Astrocyte (in vitro differentiated cells and primary cell): Measurements from ENCODE around the gene AMOTL2. TPM values are rescaled to one million over a fixed set of nuclear protein-coding genes. Genes with fewer than 3 reads are reported as not detected.
A peak's percentile ranks its signal among the peaks of the same experiment; 100 is the strongest.

Experiments
- DNase-seq: peaks from one replicate; pipeline ENCODE4 v3.0.0-alpha.2; 2010; ENCODE audit warnings: low read depth
- FAIRE-seq: peaks from 2 replicates; lab custom pipeline; 2011; peaks lifted over from hg19 to GRCh38; lab: Jason Lieb, UNC
- H2AFZ ChIP-seq: 2 replicates; pipeline ENCODE4 v1.6.0; 2012; ENCODE audit warnings: low read depth, low read length, inconsistent platforms
- H3K27ac ChIP-seq: 2 replicates; pipeline ENCODE4 v1.5.1; 2011; ENCODE audit warnings: low read depth, low read length, inconsistent platforms
- H3K27me3 ChIP-seq: 2 replicates; pipeline ENCODE4 v1.6.0; 2011; ENCODE audit warnings: low read length, inconsistent platforms; ENCODE audit not compliant: insufficient read depth
- H3K36me3 ChIP-seq: 2 replicates; pipeline ENCODE4 v1.5.1; 2011; ENCODE audit warnings: low read length, inconsistent platforms; ENCODE audit not compliant: insufficient read depth
- H3K4me1 ChIP-seq: 2 replicates; pipeline ENCODE4 v1.5.1; 2011; ENCODE audit warnings: low read length, inconsistent platforms; ENCODE audit not compliant: insufficient read depth
- H3K4me2 ChIP-seq: 2 replicates; pipeline ENCODE4 v1.6.0; 2012; ENCODE audit warnings: low read length, inconsistent platforms
- H3K4me3 ChIP-seq: 2 replicates; pipeline ENCODE4 v1.5.1; 2011; ENCODE audit warnings: low read depth, mild to moderate bottlenecking, low read length, inconsistent platforms; ENCODE audit not compliant: insufficient read depth
- H3K79me2 ChIP-seq: 2 replicates; pipeline ENCODE4 v1.6.0; 2012; ENCODE audit warnings: mild to moderate bottlenecking, low read length, inconsistent platforms; ENCODE audit not compliant: insufficient read depth
- H3K9ac ChIP-seq: 2 replicates; pipeline ENCODE4 v1.6.0; 2012; ENCODE audit warnings: mild to moderate bottlenecking, low read length, inconsistent platforms
- H3K9me3 ChIP-seq: 2 replicates; pipeline ENCODE4 v1.5.1; 2012; ENCODE audit warnings: low read depth, mild to moderate bottlenecking, low read length, inconsistent platforms; ENCODE audit not compliant: insufficient read depth
- H4K20me1 ChIP-seq: 2 replicates; pipeline ENCODE4 v1.6.0; 2012; ENCODE audit warnings: low read length, inconsistent platforms; ENCODE audit not compliant: insufficient read depth
- H3K27ac Mint-ChIP-seq: one replicate; pipeline ENCODE4 v1.8.0; 2021; ENCODE audit warnings: mild to moderate bottlenecking, mixed read lengths; ENCODE audit not compliant: unreplicated experiment
- H3K27me3 Mint-ChIP-seq: one replicate; pipeline ENCODE4 v1.8.0; 2021; ENCODE audit warnings: low read depth, mixed read lengths; ENCODE audit not compliant: unreplicated experiment
- H3K36me3 Mint-ChIP-seq: one replicate; pipeline ENCODE4 v1.8.0; 2021; ENCODE audit warnings: low read depth, mixed read lengths; ENCODE audit not compliant: unreplicated experiment
- H3K4me1 Mint-ChIP-seq: one replicate; pipeline ENCODE4 v1.8.0; 2021; ENCODE audit warnings: low read depth, mixed read lengths; ENCODE audit not compliant: unreplicated experiment
- H3K4me3 Mint-ChIP-seq: one replicate; pipeline ENCODE4 v1.8.0; 2021; ENCODE audit warnings: mild to moderate bottlenecking, moderate library complexity, mixed read lengths; ENCODE audit not compliant: unreplicated experiment
- H3K9me3 Mint-ChIP-seq: one replicate; pipeline ENCODE4 v1.8.0; 2021; ENCODE audit warnings: mild to moderate bottlenecking, mixed read lengths; ENCODE audit not compliant: unreplicated experiment
- EZH2 ChIP-seq: IDR thresholded peaks from 2 replicates; pipeline ENCODE4 v1.6.1; 2012; ENCODE audit warnings: mild to moderate bottlenecking, low read length, inconsistent platforms; ENCODE audit not compliant: insufficient read depth
- total RNA-seq: library from RNA; stranded (reverse); gene quantifications from 2 replicates; pipeline ENCODE4 v1.2.1, GENCODE V29; 2021
- TF ChIP-seq, protein P1 (sequence below): IDR thresholded peaks from 2 replicates; pipeline ENCODE4 v1.5.1; 2011; ENCODE audit warnings: low read depth, mild to moderate bottlenecking, inconsistent platforms, low read length, moderate library complexity; ENCODE audit not compliant: insufficient read depth

AMOTL2 gene
- total RNA-seq, 1 donor from 2014 or later: 197 TPM

DNA sequence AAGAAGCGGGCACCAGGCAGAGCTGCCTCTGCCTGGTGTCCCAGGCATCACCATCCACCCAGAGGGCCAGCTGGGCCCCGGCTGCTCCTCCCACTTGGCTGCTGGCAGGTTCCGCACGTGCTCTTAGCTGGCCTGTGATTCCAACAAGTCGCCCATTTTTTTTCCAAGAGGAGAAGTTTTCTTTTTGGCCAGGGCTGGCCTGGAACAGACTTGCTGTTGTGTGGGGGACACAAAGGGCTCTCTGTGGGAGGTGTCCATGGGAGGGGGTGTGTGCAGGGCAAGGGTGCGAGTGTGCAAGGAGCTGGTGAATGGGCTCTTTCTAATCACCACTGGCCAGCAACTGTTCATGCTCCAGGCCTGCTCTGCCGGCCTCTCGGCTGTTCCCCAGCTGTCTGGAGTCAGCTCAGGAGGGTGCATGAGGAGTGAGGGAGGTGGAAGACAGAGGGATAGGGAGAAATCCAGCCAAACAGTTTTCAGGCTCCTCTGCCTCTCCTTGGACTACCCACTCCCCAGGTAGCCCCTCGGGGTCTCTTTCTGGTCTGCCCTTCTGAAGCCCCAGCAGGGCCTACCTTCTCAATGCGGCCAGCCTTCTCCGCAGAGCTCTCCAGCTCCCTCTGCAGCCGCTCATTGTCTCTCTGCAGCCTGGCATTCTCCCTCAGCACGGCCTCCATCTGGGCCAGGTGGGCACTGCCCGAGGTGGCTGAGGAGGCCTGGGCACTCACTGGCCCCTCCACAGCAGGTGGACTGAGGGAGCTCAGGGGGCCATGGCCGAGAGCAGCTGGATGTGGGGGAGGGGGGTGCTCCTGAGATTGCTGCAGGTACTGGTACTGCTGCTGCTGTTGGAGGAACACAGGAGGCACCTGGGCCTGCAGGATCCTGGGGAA lies 7.1 kb downstream of the AMOTL2 start:
- peaks cover 94% of the 10 kb centered on the region for H3K4me1 ChIP-seq
- Mint-ChIP-seq H3K27ac (peak overlapping the region; percentile 84), H3K36me3 (peaks cover 42% of the 10 kb centered on the region), H3K4me1 (peaks cover 66% of the 10 kb centered on the region), H3K9me3 (no peaks in the 10 kb centered on the region), H3K4me3 (no peak overlapping the region), H3K27me3 (no peaks in the 10 kb centered on the region)
- H2AFZ ChIP-seq: no peak overlapping the region
- peaks cover 95% of the 10 kb centered on the region for H4K20me1 ChIP-seq
- H3K79me2 ChIP-seq: peaks cover 74% of the 10 kb centered on the region
- H3K27ac ChIP-seq: peak overlapping the region; percentile 76
- no peak overlapping the region for H3K4me3 ChIP-seq
- H3K36me3 ChIP-seq: peaks cover 82% of the 10 kb centered on the region
- H3K9ac ChIP-seq: peak overlapping the region; percentile 72
- TF ChIP-seq EZH2: no peak
- no peaks in the 10 kb centered on the region for H3K9me3 ChIP-seq
- no peak for DNase-seq
- H3K4me2 ChIP-seq: peak overlapping the region; percentile 18
- H3K27me3 ChIP-seq: no peaks in the 10 kb centered on the region
- no peak for FAIRE-seq

DNA sequence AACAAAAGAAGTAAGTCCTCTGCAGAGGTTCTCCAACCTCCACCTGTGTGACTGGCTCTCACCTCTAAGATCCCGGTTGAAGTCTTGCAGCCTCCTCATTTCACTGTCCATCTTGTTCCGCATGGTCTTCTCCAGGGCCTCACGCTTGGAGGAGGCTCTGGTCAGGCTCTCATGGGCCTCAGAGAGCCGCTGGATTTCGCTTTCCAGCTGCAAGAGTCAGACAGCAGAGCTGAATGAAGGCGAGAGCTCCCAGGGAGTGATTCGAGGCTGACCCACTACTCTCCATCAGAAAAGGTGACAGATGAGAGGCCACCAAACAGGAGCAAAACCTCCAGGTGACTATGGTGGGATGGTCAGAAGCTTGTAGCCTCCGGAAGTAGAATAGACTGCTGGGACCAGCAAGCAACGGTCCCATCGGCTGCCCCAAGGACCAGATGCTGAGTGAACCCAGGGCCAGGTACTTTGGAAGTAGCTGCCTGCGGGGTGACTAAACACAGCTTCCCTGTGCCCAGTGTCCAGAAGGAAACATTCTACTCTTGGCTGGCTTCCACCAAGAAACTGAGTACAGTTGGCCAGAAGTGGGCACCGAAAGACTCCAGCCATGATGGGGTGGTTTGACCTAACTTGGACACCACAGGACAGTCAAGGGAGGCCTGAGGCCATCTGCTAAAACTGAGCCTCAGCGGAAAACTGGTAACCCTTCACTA lies 7.9 kb downstream of the AMOTL2 start:
- H3K27me3 ChIP-seq: no peaks in the 10 kb centered on the region
- FAIRE-seq (no peak), DNase-seq (no peak)
- H3K4me1 ChIP-seq: peaks cover 91% of the 10 kb centered on the region
- Mint-ChIP-seq H3K36me3 (peaks cover 43% of the 10 kb centered on the region), H3K4me1 (peaks cover 62% of the 10 kb centered on the region), H3K27ac (peak overlapping the region; percentile 41), H3K9me3 (no peaks in the 10 kb centered on the region), H3K27me3 (no peaks in the 10 kb centered on the region), H3K4me3 (no peak overlapping the region)
- H3K36me3 ChIP-seq: peaks cover 83% of the 10 kb centered on the region
- H3K4me2 ChIP-seq: peak overlapping the region; percentile 79
- peak overlapping the region; percentile 72 for H3K9ac ChIP-seq
- no peak for TF ChIP-seq EZH2
- TF ChIP-seq, protein P1, sequence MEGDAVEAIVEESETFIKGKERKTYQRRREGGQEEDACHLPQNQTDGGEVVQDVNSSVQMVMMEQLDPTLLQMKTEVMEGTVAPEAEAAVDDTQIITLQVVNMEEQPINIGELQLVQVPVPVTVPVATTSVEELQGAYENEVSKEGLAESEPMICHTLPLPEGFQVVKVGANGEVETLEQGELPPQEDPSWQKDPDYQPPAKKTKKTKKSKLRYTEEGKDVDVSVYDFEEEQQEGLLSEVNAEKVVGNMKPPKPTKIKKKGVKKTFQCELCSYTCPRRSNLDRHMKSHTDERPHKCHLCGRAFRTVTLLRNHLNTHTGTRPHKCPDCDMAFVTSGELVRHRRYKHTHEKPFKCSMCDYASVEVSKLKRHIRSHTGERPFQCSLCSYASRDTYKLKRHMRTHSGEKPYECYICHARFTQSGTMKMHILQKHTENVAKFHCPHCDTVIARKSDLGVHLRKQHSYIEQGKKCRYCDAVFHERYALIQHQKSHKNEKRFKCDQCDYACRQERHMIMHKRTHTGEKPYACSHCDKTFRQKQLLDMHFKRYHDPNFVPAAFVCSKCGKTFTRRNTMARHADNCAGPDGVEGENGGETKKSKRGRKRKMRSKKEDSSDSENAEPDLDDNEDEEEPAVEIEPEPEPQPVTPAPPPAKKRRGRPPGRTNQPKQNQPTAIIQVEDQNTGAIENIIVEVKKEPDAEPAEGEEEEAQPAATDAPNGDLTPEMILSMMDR: no peak
- H3K4me3 ChIP-seq: no peak overlapping the region
- no peak overlapping the region for H2AFZ ChIP-seq
- H3K79me2 ChIP-seq: peaks cover 74% of the 10 kb centered on the region
- peaks cover 95% of the 10 kb centered on the region for H4K20me1 ChIP-seq
- no peaks in the 10 kb centered on the region for H3K9me3 ChIP-seq
- peak overlapping the region; percentile 76 for H3K27ac ChIP-seq

DNA sequence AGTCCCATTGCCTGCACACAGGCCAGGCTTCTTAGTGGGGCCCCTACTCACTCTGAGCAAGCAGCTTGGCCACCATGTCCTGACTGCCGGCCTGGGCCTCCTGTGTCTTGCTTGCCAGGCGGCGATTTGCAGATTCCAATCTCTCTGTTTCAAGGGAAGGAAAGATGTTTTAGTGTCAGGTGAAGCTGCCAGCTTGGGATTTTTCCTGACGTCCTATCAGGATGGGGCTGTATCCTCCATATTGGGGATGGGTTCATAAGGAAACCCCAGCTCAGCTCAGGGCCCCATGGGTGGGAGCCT lies 8.5 kb downstream of the AMOTL2 start:
- FAIRE-seq: no peak
- peaks cover 92% of the 10 kb centered on the region for H4K20me1 ChIP-seq
- H3K27ac Mint-ChIP-seq: peak overlapping the region; percentile 41
- H3K79me2 ChIP-seq: peaks cover 70% of the 10 kb centered on the region
- no peaks in the 10 kb centered on the region for H3K9me3 Mint-ChIP-seq
- TF ChIP-seq, protein P1: no peak
- no peak for TF ChIP-seq EZH2
- no peaks in the 10 kb centered on the region for H3K9me3 ChIP-seq
- H3K27ac ChIP-seq: peak overlapping the region; percentile 76
- no peak overlapping the region for H3K4me3 ChIP-seq
- H3K4me2 ChIP-seq: peak overlapping the region; percentile 79
- peaks cover 41% of the 10 kb centered on the region for H3K36me3 Mint-ChIP-seq
- H3K4me1 Mint-ChIP-seq: peaks cover 60% of the 10 kb centered on the region
- H3K4me1 ChIP-seq: peaks cover 84% of the 10 kb centered on the region
- no peak for DNase-seq
- H2AFZ ChIP-seq: no peak overlapping the region
- peaks cover 83% of the 10 kb centered on the region for H3K36me3 ChIP-seq
- H3K9ac ChIP-seq: peak overlapping the region; percentile 72
- no peaks in the 10 kb centered on the region for H3K27me3 ChIP-seq
- H3K4me3 Mint-ChIP-seq: no peak overlapping the region
- no peaks in the 10 kb centered on the region for H3K27me3 Mint-ChIP-seq
